HEK293 (cell line): ENCODE data around the gene CABCOCO1.

Source experiments
- CTCF ChIA-PET: fragments of 350-600 bp; formaldehyde crosslinking; extraction: SDS; loops from one replicate; lab custom pipeline; 2021; ENCODE audit warnings: antibody characterized with exemption; lab: Yijun Ruan, JAX
- POLR2A ChIA-PET: fragments of 300-600 bp; formaldehyde crosslinking; extraction: SDS; loops from one replicate; lab custom pipeline; 2020; ENCODE audit warnings: antibody characterized with exemption, inconsistent platforms; lab: Yijun Ruan, JAX
- H3K27ac ChIP-seq: fragments of 200-500 bp; sonication (Bioruptor generic); 2 replicates; pipeline ENCODE4 v1.5.1; 2014; ENCODE audit warnings: low read depth, low read length, control low read depth, inconsistent platforms; ENCODE audit errors: extremely low read depth
- H3K36me3 ChIP-seq, 2 experiments: fragments of 200-500 bp in 1 of 2; sonication (Bioruptor generic) in 1 of 2; 1 replicate in 1 of 2; 2 replicates in 1 of 2; pipeline ENCODE4 v1.5.1; 2014 to 2017; ENCODE audit warnings: inconsistent platforms in 2 of 2, low read length in 2 of 2; ENCODE audit not compliant: control insufficient read depth in 2 of 2, insufficient read depth in 1 of 2
- H3K4me1 ChIP-seq: fragments of 200-500 bp; sonication (Bioruptor generic); 2 replicates; pipeline ENCODE4 v1.5.1; 2014; ENCODE audit warnings: mild to moderate bottlenecking, low read length, inconsistent platforms; ENCODE audit not compliant: control insufficient read depth, insufficient read depth
- H3K4me3 ChIP-seq: 2 replicates; pipeline ENCODE4 v1.5.1; 2011; ENCODE audit warnings: low read depth, mild to moderate bottlenecking, control low read depth, low read length, moderate library complexity
- H3K9me3 ChIP-seq: fragments of 200-500 bp; sonication (Bioruptor generic); 2 replicates; pipeline ENCODE4 v1.5.1; 2014; ENCODE audit warnings: low read depth, low read length, inconsistent platforms; ENCODE audit not compliant: control insufficient read depth, insufficient read depth
- CTCF ChIP-seq: fragments of 450-650 bp; formaldehyde crosslinking; IDR thresholded peaks from 2 replicates; pipeline ENCODE4 v1.5.1; 2016; ENCODE audit warnings: missing biosample characterization, missing genetic modification characterization
- HOXC10 ChIP-seq: sonication (generic); formaldehyde crosslinking; IDR thresholded peaks from 2 replicates; pipeline ENCODE4 v1.8.1; 2023; ENCODE audit warnings: mild to moderate bottlenecking, missing genetic modification reagents
- OSR2 ChIP-seq: fragments of 450-650 bp; formaldehyde crosslinking; IDR thresholded peaks from 2 replicates; pipeline ENCODE4 v1.5.1; 2016; ENCODE audit warnings: missing biosample characterization, missing genetic modification characterization
- SALL2 ChIP-seq: fragments of 450-650 bp; formaldehyde crosslinking; IDR thresholded peaks from 2 replicates; pipeline ENCODE4 v1.5.0; 2017; ENCODE audit warnings: missing biosample characterization, mild to moderate bottlenecking, missing genetic modification characterization, borderline replicate concordance
- TCF7L2 ChIP-seq: IDR thresholded peaks from 2 replicates; pipeline ENCODE4 v1.6.1; 2011; ENCODE audit warnings: low read depth, mild to moderate bottlenecking, inconsistent platforms, low read length, moderate library complexity, borderline replicate concordance
- ZBTB1 ChIP-seq: fragments of 450-650 bp; formaldehyde crosslinking; IDR thresholded peaks from 2 replicates; pipeline ENCODE4 v1.5.1; 2016; ENCODE audit warnings: missing biosample characterization, missing genetic modification characterization
- ZBTB49 ChIP-seq: fragments of 450-650 bp; formaldehyde crosslinking; IDR thresholded peaks from 2 replicates; pipeline ENCODE4 v1.5.1; 2016; ENCODE audit warnings: missing biosample characterization, missing genetic modification characterization, low read depth
- ZBTB6 ChIP-seq: fragments of 450-650 bp; formaldehyde crosslinking; IDR thresholded peaks from 2 replicates; pipeline ENCODE4 v1.5.1; 2017; ENCODE audit warnings: missing biosample characterization, missing genetic modification characterization
- ZIC2 ChIP-seq: fragments of 450-650 bp; formaldehyde crosslinking; IDR thresholded peaks from 2 replicates; pipeline ENCODE4 v1.5.1; 2016; ENCODE audit warnings: missing biosample characterization, missing genetic modification characterization
- ZNF121 ChIP-seq: fragments of 450-650 bp; formaldehyde crosslinking; IDR thresholded peaks from 2 replicates; pipeline ENCODE4 v1.5.1; 2016; ENCODE audit warnings: missing biosample characterization, missing genetic modification characterization
- ZNF138 ChIP-seq: fragments of 450-650 bp; formaldehyde crosslinking; IDR thresholded peaks from 2 replicates; pipeline ENCODE4 v1.5.1; 2016; ENCODE audit warnings: missing biosample characterization, missing genetic modification characterization, borderline replicate concordance
- ZNF140 ChIP-seq: fragments of 450-650 bp; formaldehyde crosslinking; IDR thresholded peaks from 2 replicates; pipeline ENCODE4 v1.5.1; 2016; ENCODE audit warnings: missing biosample characterization, missing genetic modification characterization
- ZNF148 ChIP-seq: fragments of 450-650 bp; formaldehyde crosslinking; IDR thresholded peaks from 2 replicates; pipeline ENCODE4 v1.5.0; 2017; ENCODE audit warnings: missing biosample characterization, missing genetic modification characterization, borderline replicate concordance
- ZNF223 ChIP-seq: fragments of 450-650 bp; formaldehyde crosslinking; IDR thresholded peaks from 2 replicates; pipeline ENCODE4 v1.5.1; 2016; ENCODE audit warnings: missing biosample characterization, missing genetic modification characterization
- ZNF274 ChIP-seq, 2 experiments: fragments of 200-500 bp in 1 of 2; fragments of 450-650 bp in 1 of 2; sonication (Bioruptor generic) in 1 of 2; formaldehyde crosslinking in 1 of 2; IDR thresholded peaks; 2 replicates each; pipeline versions ENCODE4 v1.5.1 to v1.6.1; 2014 to 2016; ENCODE audit warnings: borderline replicate concordance in 1 of 2, inconsistent platforms in 1 of 2, low read length in 1 of 2, missing biosample characterization in 1 of 2, missing genetic modification characterization in 1 of 2
- ZNF37A ChIP-seq: fragments of 450-650 bp; IDR thresholded peaks from 2 replicates; pipeline ENCODE4 v1.5.1; 2018; ENCODE audit warnings: missing biosample characterization, missing genetic modification characterization
- ZNF670 ChIP-seq: fragments of 450-650 bp; formaldehyde crosslinking; IDR thresholded peaks from 2 replicates; pipeline ENCODE4 v1.5.1; 2016; ENCODE audit warnings: missing biosample characterization, missing genetic modification characterization, low read depth
- ZNF792 ChIP-seq: fragments of 450-650 bp; formaldehyde crosslinking; IDR thresholded peaks from 2 replicates; pipeline ENCODE4 v1.5.1; 2016; ENCODE audit warnings: missing biosample characterization, missing genetic modification characterization
- TF ChIP-seq, protein P1 (sequence below): fragments of 450-650 bp; formaldehyde crosslinking; IDR thresholded peaks from 2 replicates; pipeline ENCODE4 v1.5.1; 2017; ENCODE audit warnings: missing biosample characterization, mild to moderate bottlenecking, missing genetic modification characterization, moderate library complexity
- TF ChIP-seq, protein P2 (sequence below): fragments of 450-650 bp; formaldehyde crosslinking; IDR thresholded peaks from 2 replicates; pipeline ENCODE4 v1.5.1; 2016; ENCODE audit warnings: missing biosample characterization, missing genetic modification characterization

CABCOCO1 gene

GRCh38 chr10:61804414-61804813 lies 141.7 kb downstream of the CABCOCO1 start:
- no peaks in the 10 kb centered on the region for H3K36me3 ChIP-seq
- H3K4me3 ChIP-seq: no peak overlapping the region
- H3K9me3 ChIP-seq: no peaks in the 10 kb centered on the region
- POLR2A ChIA-PET: no interaction called here
- H3K27ac ChIP-seq: no peak overlapping the region
- CTCF ChIA-PET: no interaction called here
- TF ChIP-seq ZNF140 (tag by site-specific recombination) (no peak), ZNF148 (no peak), HOXC10 (CRISPR knock-in tag) (no peak), ZNF37A (tag by site-specific recombination) (no peak), ZNF223 (no peak), ZNF274 (IDR thresholded peaks at IDR 0.05; ENCODE audit: low read length) (no peak), ZNF274 (tag by site-specific recombination; IDR thresholded peaks at IDR 0.05; ENCODE audit: borderline replicate concordance) (no peak), OSR2 (tag by site-specific recombination) (no peak)
- TF ChIP-seq, protein P1, sequence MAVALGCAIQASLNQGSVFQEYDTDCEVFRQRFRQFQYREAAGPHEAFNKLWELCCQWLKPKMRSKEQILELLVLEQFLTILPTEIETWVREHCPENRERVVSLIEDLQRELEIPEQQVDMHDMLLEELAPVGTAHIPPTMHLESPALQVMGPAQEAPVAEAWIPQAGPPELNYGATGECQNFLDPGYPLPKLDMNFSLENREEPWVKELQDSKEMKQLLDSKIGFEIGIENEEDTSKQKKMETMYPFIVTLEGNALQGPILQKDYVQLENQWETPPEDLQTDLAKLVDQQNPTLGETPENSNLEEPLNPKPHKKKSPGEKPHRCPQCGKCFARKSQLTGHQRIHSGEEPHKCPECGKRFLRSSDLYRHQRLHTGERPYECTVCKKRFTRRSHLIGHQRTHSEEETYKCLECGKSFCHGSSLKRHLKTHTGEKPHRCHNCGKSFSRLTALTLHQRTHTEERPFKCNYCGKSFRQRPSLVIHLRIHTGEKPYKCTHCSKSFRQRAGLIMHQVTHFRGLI (tag by site-specific recombination): no peak
- TF ChIP-seq, protein P2, sequence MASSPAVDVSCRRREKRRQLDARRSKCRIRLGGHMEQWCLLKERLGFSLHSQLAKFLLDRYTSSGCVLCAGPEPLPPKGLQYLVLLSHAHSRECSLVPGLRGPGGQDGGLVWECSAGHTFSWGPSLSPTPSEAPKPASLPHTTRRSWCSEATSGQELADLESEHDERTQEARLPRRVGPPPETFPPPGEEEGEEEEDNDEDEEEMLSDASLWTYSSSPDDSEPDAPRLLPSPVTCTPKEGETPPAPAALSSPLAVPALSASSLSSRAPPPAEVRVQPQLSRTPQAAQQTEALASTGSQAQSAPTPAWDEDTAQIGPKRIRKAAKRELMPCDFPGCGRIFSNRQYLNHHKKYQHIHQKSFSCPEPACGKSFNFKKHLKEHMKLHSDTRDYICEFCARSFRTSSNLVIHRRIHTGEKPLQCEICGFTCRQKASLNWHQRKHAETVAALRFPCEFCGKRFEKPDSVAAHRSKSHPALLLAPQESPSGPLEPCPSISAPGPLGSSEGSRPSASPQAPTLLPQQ: no peak
- no peaks in the 10 kb centered on the region for H3K4me1 ChIP-seq

DNA sequence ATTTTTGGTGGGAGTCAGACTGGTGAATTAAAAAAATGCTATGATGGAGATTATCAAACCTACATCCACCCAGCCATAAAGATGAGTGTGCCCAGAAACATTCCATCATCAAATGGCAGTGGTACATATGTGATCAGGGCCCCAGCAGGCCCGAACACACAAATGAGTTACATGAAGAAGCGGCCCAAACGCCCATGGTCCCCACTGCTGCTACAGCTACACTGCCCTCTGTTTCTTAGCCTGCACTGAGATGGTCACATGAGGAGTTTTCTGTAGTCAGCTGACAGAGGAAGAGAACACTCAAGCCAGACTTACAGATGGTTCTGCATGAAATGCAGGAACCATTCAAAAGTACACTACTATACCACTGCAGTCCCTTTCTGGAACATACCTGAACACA lies 142.4 kb downstream of the CABCOCO1 start:
- Histone ChIP-seq H3K27ac (no peak overlapping the region), H3K9me3 (no peaks in the 10 kb centered on the region), H3K4me3 (no peak overlapping the region), H3K36me3 (no peaks in the 10 kb centered on the region), H3K4me1 (no peaks in the 10 kb centered on the region)
- CTCF ChIA-PET: no interaction called here
- POLR2A ChIA-PET: no interaction called here
- TF ChIP-seq ZNF138 (tag by site-specific recombination) (no peak), ZBTB6 (tag by site-specific recombination) (no peak), ZNF121 (tag by site-specific recombination) (no peak)
- TF ChIP-seq, all 188 proteins: peak for 0

GRCh38 chr10:61810263-61810662 lies 147.5 kb downstream of the CABCOCO1 start:
- ChIA-PET CTCF (interaction anchor here (1.2 kb wide), 1 partner anchor 26 kb away, joined by 3 read pairs; no protein-coding TSS in a partner anchor), POLR2A (no interaction called here)
- H3K9me3 ChIP-seq: no peaks in the 10 kb centered on the region
- no peak overlapping the region for H3K27ac ChIP-seq
- no peaks in the 10 kb centered on the region for H3K36me3 ChIP-seq
- H3K4me3 ChIP-seq: no peak overlapping the region
- no peaks in the 10 kb centered on the region for H3K4me1 ChIP-seq
- TF ChIP-seq ZNF670 (tag by site-specific recombination) (no peak), ZIC2 (no peak), TCF7L2 (no peak), ZBTB49 (tag by site-specific recombination) (no peak), ZBTB1 (no peak), CTCF (tag by site-specific recombination) (no peak), ZNF792 (tag by site-specific recombination) (no peak), SALL2 (tag by site-specific recombination) (no peak)
